Fibroblast of lung (primary cell): ENCODE data around the gene KBTBD13. TPM values are rescaled to one million over a fixed set of nuclear protein-coding genes. Genes with fewer than 3 reads are reported as not detected.
A peak's percentile ranks its signal among the peaks of the same experiment; 100 is the strongest.

Experiments
- DNase-seq, 2 donors: peaks; one replicate each; pipeline versions ENCODE4 v3.0.0 to v3.0.0-alpha.2; 2010; ENCODE audit warnings: low read depth in 2 of 2
- H2AFZ ChIP-seq: 2 replicates; pipeline ENCODE4 v1.5.1; 2012; ENCODE audit warnings: low read length, control low read depth, inconsistent platforms
- H3K27ac ChIP-seq: 2 replicates; pipeline ENCODE4 v1.5.1; 2011; ENCODE audit warnings: low read length, control low read depth; ENCODE audit not compliant: insufficient read depth
- H3K27me3 ChIP-seq: 2 replicates; pipeline ENCODE4 v1.5.1; 2011; ENCODE audit warnings: mild to moderate bottlenecking, low read length; ENCODE audit not compliant: control insufficient read depth, insufficient read depth
- H3K36me3 ChIP-seq: 2 replicates; pipeline ENCODE4 v1.5.1; 2011; ENCODE audit warnings: low read length; ENCODE audit not compliant: control insufficient read depth, insufficient read depth
- H3K4me1 ChIP-seq: 2 replicates; pipeline ENCODE4 v1.5.1; 2011; ENCODE audit warnings: low read length; ENCODE audit not compliant: control insufficient read depth, insufficient read depth; ENCODE audit errors: extremely low read depth
- H3K4me2 ChIP-seq: 2 replicates; pipeline ENCODE4 v1.5.1; 2011; ENCODE audit warnings: low read length, control low read depth; ENCODE audit not compliant: insufficient read depth; ENCODE audit errors: extremely low read depth
- H3K4me3 ChIP-seq, 4 experiments: fragments of 200-600 bp in 1 of 4; sonication (generic) in 1 of 4; replicated peaks in 1 of 4; 2 replicates each; pipeline ENCODE4 v1.5.1; 2011 to 2016; ENCODE audit warnings: low read length in 4 of 4, low read depth in 3 of 4, mild to moderate bottlenecking in 3 of 4, control low read depth in 2 of 4, inconsistent platforms in 1 of 4, mixed read lengths in 1 of 4; ENCODE audit not compliant: insufficient read depth in 1 of 4; ENCODE audit errors: control extremely low read depth in 1 of 4
- H3K79me2 ChIP-seq: 2 replicates; pipeline ENCODE4 v1.5.1; 2012; ENCODE audit warnings: mild to moderate bottlenecking, low read length, inconsistent platforms; ENCODE audit not compliant: control insufficient read depth, insufficient read depth
- H3K9ac ChIP-seq: 2 replicates; pipeline ENCODE4 v1.5.1; 2011; ENCODE audit warnings: mild to moderate bottlenecking, low read length, control low read depth; ENCODE audit not compliant: insufficient read depth
- H3K9me3 ChIP-seq: 2 replicates; pipeline ENCODE4 v1.5.1; 2012; ENCODE audit warnings: low read depth, low read length; ENCODE audit not compliant: control insufficient read depth, insufficient read depth
- H4K20me1 ChIP-seq: 2 replicates; pipeline ENCODE4 v1.5.1; 2011; ENCODE audit warnings: low read length; ENCODE audit not compliant: control insufficient read depth, insufficient read depth; ENCODE audit errors: extremely low read depth
- EZH2 ChIP-seq: IDR thresholded peaks from 2 replicates; pipeline ENCODE4 v1.5.1; 2012; ENCODE audit warnings: low read length, control low read depth, mild to moderate bottlenecking; ENCODE audit errors: missing control alignments
- polyA plus RNA-seq, 2 donors: library from polyadenylated mRNA; depleted of rRNA in 1 of 2; stranded (reverse) in 1 of 2; unstranded in 1 of 2; fragments of >200 nt; gene quantifications; 2 replicates each; pipeline ENCODE4 v1.2.1, GENCODE V29; 2011 to 2012; ENCODE audit warnings: missing spikeins in 1 of 2
- total RNA-seq: library from RNA; depleted of rRNA; stranded (reverse); fragments of >200 nt; gene quantifications from 2 replicates; pipeline ENCODE4 v1.2.1, GENCODE V29; 2014
- TF ChIP-seq, protein P1 (sequence below), 2 donors: IDR thresholded peaks in 1 of 2; conservative IDR thresholded peaks in 1 of 2; 1 replicate in 1 of 2; 2 replicates in 1 of 2; pipeline ENCODE4 v1.5.1; 2011 to 2012; ENCODE audit warnings: low read length in 2 of 2, control low read depth in 1 of 2, inconsistent platforms in 1 of 2, low read depth in 1 of 2, mild to moderate bottlenecking in 1 of 2

KBTBD13 gene
- total and polyA plus RNA-seq, 2 donors (not counting 1 experiment from before 2014, with no cell fraction given) = 0.02 TPM; not detected in 1

- TF ChIP-seq, protein P1, sequence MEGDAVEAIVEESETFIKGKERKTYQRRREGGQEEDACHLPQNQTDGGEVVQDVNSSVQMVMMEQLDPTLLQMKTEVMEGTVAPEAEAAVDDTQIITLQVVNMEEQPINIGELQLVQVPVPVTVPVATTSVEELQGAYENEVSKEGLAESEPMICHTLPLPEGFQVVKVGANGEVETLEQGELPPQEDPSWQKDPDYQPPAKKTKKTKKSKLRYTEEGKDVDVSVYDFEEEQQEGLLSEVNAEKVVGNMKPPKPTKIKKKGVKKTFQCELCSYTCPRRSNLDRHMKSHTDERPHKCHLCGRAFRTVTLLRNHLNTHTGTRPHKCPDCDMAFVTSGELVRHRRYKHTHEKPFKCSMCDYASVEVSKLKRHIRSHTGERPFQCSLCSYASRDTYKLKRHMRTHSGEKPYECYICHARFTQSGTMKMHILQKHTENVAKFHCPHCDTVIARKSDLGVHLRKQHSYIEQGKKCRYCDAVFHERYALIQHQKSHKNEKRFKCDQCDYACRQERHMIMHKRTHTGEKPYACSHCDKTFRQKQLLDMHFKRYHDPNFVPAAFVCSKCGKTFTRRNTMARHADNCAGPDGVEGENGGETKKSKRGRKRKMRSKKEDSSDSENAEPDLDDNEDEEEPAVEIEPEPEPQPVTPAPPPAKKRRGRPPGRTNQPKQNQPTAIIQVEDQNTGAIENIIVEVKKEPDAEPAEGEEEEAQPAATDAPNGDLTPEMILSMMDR (conservative IDR thresholded peaks at IDR 0.05 in 1 of 2, IDR thresholded peaks at IDR 0.05 in 1 of 2; ENCODE audit: low read depth in 1 of 2, low read length in 2 of 2) = no peak
- no peak for TF ChIP-seq EZH2
- H3K9me3 ChIP-seq = no peaks in the 10 kb centered on the region
- H3K36me3 ChIP-seq = peaks cover 2% of the 10 kb centered on the region
- DNase-seq = peak; percentile 18 to 41
- H3K27ac ChIP-seq = peak overlapping the region; percentile 13
- no peak overlapping the region for H2AFZ ChIP-seq
- no peaks in the 10 kb centered on the region for H3K79me2 ChIP-seq
- no peaks in the 10 kb centered on the region for H4K20me1 ChIP-seq
- no peak overlapping the region for H3K4me3 ChIP-seq
- H3K4me1 ChIP-seq = peaks cover 24% of the 10 kb centered on the region
- no peak overlapping the region for H3K9ac ChIP-seq
- peak overlapping the region; percentile 27 for H3K4me2 ChIP-seq
- H3K27me3 ChIP-seq = no peaks in the 10 kb centered on the region
Measured at GRCh38 chr15:65050270-65050669, 26.3 kb upstream of the KBTBD13 start.

DNA sequence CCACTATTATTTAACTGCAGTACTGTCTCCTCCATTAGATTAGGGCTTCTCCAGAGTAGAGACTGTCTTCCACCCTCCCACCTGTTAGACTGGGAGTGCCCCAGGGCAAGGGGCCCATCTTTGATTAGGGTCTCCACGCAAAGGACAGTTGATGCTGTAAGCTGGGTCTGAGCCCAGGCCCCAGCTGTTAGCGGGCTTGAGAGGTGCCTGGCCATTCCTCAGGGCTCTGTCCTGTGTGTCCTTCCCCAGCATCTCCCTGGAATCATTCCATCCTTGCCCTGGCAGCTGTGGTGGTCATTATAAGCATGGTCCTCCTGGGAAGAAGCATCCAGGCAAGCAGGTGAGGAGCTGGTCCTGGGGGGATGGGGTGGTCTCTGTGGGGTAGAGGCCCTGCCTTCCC is 25.3 kb upstream of the KBTBD13 start:
- Histone ChIP-seq H3K4me2 (no peak overlapping the region), H3K4me3 (no peak overlapping the region), H3K9me3 (no peaks in the 10 kb centered on the region), H4K20me1 (no peaks in the 10 kb centered on the region), H3K36me3 (peaks cover 2% of the 10 kb centered on the region), H3K27me3 (no peaks in the 10 kb centered on the region), H3K79me2 (no peaks in the 10 kb centered on the region), H3K9ac (no peak overlapping the region), H2AFZ (no peak overlapping the region), H3K27ac (no peak overlapping the region), H3K4me1 (peaks cover 24% of the 10 kb centered on the region)
- TF ChIP-seq EZH2 = no peak
- TF ChIP-seq, protein P1 (conservative IDR thresholded peaks at IDR 0.05 in 1 of 2, IDR thresholded peaks at IDR 0.05 in 1 of 2; ENCODE audit: low read depth in 1 of 2, low read length in 2 of 2) = no peak
- DNase-seq = no peak

DNA sequence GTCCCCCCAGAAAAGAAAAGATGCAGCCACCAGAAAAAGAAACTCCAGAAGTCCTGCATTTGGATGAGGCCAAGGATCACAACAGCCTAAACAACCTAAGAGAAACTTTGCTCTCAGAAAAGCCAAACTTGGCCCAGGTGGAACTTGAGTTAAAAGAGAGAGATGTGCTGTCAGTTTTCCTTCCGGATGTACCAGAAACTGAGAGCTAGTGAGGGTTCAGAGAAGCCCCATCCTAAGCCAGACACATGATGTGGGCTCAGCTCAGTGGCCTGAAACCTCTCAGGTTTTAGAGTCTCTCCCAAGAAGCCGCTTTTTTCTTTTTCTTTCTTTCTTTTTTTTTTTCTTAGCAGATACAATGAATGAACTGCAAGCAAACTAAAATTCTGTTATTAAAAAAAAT is 23.6 kb upstream of the KBTBD13 start:
- Histone ChIP-seq H3K4me2 (no peak overlapping the region), H4K20me1 (no peaks in the 10 kb centered on the region), H3K79me2 (no peaks in the 10 kb centered on the region), H3K4me1 (peaks cover 31% of the 10 kb centered on the region), H2AFZ (no peak overlapping the region), H3K4me3 (no peak overlapping the region), H3K9me3 (no peaks in the 10 kb centered on the region), H3K36me3 (peaks cover 2% of the 10 kb centered on the region), H3K27me3 (no peaks in the 10 kb centered on the region), H3K27ac (no peak overlapping the region), H3K9ac (no peak overlapping the region)
- no peak for DNase-seq
- no peak for TF ChIP-seq EZH2
- TF ChIP-seq, protein P1 (conservative IDR thresholded peaks at IDR 0.05 in 1 of 2, IDR thresholded peaks at IDR 0.05 in 1 of 2; ENCODE audit: low read depth in 1 of 2, low read length in 2 of 2) = no peak
